GM12874 (cell line): Measurements from ENCODE around the gene ZBTB39.

Experiments
- TF ChIP-seq, protein P1 (sequence below): IDR thresholded peaks from 2 replicates; pipeline ENCODE4 v1.5.1; 2011; ENCODE audit warnings: low read depth, mild to moderate bottlenecking, control low read depth, low read length, moderate library complexity; ENCODE audit not compliant: insufficient read depth

ZBTB39 gene

DNA sequence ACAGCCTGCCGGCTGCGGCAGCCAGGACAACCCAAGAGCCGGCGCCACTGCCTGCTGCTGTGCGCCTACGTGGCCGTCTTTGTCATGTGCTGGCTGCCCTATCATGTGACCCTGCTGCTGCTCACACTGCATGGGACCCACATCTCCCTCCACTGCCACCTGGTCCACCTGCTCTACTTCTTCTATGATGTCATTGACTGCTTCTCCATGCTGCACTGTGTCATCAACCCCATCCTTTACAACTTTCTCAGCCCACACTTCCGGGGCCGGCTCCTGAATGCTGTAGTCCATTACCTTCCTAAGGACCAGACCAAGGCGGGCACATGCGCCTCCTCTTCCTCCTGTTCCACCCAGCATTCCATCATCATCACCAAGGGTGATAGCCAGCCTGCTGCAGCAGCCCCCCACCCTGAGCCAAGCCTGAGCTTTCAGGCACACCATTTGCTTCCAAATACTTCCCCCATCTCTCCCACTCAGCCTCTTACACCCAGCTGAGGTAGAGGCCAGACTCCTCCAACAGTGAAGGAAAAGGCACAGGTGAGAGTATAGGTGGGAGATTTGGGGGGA, 10.3 kb downstream of the ZBTB39 start:
- TF ChIP-seq, protein P1, sequence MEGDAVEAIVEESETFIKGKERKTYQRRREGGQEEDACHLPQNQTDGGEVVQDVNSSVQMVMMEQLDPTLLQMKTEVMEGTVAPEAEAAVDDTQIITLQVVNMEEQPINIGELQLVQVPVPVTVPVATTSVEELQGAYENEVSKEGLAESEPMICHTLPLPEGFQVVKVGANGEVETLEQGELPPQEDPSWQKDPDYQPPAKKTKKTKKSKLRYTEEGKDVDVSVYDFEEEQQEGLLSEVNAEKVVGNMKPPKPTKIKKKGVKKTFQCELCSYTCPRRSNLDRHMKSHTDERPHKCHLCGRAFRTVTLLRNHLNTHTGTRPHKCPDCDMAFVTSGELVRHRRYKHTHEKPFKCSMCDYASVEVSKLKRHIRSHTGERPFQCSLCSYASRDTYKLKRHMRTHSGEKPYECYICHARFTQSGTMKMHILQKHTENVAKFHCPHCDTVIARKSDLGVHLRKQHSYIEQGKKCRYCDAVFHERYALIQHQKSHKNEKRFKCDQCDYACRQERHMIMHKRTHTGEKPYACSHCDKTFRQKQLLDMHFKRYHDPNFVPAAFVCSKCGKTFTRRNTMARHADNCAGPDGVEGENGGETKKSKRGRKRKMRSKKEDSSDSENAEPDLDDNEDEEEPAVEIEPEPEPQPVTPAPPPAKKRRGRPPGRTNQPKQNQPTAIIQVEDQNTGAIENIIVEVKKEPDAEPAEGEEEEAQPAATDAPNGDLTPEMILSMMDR: no peak

DNA sequence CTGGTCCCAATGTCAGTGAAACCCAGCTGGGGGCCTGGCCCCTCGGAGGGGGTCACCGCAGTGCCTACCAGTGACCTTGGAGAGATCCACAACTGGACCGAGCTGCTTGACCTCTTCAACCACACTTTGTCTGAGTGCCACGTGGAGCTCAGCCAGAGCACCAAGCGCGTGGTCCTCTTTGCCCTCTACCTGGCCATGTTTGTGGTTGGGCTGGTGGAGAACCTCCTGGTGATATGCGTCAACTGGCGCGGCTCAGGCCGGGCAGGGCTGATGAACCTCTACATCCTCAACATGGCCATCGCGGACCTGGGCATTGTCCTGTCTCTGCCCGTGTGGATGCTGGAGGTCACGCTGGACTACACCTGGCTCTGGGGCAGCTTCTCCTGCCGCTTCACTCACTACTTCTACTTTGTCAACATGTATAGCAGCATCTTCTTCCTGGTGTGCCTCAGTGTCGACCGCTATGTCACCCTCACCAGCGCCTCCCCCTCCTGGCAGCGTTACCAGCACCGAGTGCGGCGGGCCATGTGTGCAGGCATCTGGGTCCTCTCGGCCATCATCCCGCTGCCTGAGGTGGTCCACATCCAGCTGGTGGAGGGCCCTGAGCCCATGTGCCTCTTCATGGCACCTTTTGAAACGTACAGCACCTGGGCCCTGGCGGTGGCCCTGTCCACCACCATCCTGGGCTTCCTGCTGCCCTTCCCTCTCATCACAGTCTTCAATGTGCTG, 11.0 kb downstream of the ZBTB39 start:
- TF ChIP-seq, protein P1: no peak

- TF ChIP-seq, protein P1: no peak
These were observed 12.1 kb downstream of the ZBTB39 start for GRCh38 chr12:56994231-56994746.

GRCh38 chr12:56993346-56993745, 13.0 kb downstream of the ZBTB39 start:
- TF ChIP-seq, protein P1: no peak

- TF ChIP-seq, protein P1: no peak
These were observed 14.8 kb downstream of the ZBTB39 start for GRCh38 chr12:56991319-56992246.

DNA sequence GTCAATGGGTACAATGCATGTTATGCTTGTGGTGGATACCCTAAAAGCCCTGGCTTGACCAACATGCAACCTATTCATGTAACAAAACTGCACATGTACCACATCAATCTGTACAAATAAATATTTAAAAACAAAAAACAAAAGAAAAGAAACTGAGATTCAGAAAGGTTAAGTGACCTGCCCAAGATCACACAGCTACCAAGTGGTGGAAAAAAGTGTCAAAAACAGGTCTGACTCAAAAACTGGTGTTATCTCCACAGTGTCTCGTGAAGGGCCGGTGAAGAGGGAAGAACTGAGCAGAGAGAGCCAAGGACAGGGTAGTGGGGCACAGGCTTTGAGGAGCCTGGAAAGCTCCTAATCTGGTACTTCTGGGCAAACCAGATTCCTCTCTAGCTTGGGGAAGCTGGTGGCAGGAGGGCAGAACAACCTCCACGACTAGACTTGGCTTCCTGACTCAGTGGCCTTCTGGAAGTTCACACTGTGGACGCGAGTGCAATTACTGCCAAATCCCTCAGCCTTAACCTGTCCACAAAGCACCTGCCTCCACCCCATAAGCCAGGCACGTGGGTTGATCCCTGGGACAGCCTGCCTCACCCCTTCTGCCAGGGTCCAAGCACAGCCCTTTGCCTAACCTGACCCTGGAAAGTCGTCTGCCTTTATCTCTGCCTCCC, 15.6 kb downstream of the ZBTB39 start:
- TF ChIP-seq, protein P1: no peak
